Cardiac muscle cell (in vitro differentiated cells and primary cell): ENCODE results near the gene TAC1. TPM values are rescaled to one million over a fixed set of nuclear protein-coding genes. Genes with fewer than 3 reads are reported as not detected.
"Not testable (repeated sequence)": the region's sequence is repeated elsewhere in the genome, so short reads cannot be mapped to it uniquely, and the experiment has no call there.

Source experiments
- DNase-seq, 2 donors: peaks; one replicate each; pipeline versions ENCODE4 v3.0.0 to v3.0.0-alpha.2; 2010 to 2017; ENCODE audit warnings: low read depth in 1 of 2, low spot score in 1 of 2
- H3K27ac ChIP-seq: fragments of 200-600 bp; sonication (generic); 2 replicates; pipeline ENCODE4 v1.5.1; 2016
- H3K27me3 ChIP-seq: fragments of 200-600 bp; sonication (generic); 2 replicates; pipeline ENCODE4 v1.6.0; 2016; ENCODE audit warnings: control low read depth
- H3K36me3 ChIP-seq: fragments of 200-600 bp; sonication (generic); 2 replicates; pipeline ENCODE4 v1.5.1; 2016; ENCODE audit warnings: control low read depth
- H3K4me1 ChIP-seq: fragments of 200-600 bp; sonication (generic); 2 replicates; pipeline ENCODE4 v1.8.1; 2017; ENCODE audit warnings: low read depth, mild to moderate bottlenecking, mixed run types
- H3K4me3 ChIP-seq: fragments of 200-600 bp; sonication (generic); 2 replicates; pipeline ENCODE4 v1.5.1; 2016; ENCODE audit warnings: mild to moderate bottlenecking
- H3K9me3 ChIP-seq: fragments of 200-600 bp; sonication (generic); 2 replicates; pipeline ENCODE4 v1.5.1; 2017; ENCODE audit warnings: low read depth, mild to moderate bottlenecking, control low read depth
- CTCF ChIP-seq: IDR thresholded peaks from 2 replicates; pipeline ENCODE4 v1.5.1; 2012; ENCODE audit warnings: low read depth, mild to moderate bottlenecking, low read length
- polyA plus RNA-seq: library from polyadenylated mRNA; unstranded; fragments of >200 nt; fragmentation: Nextera tagmentation; extraction: Ambion mirVana; gene quantifications from 2 replicates; pipeline ENCODE4 v1.2.1, GENCODE V29; 2016
- total RNA-seq: library from RNA; depleted of rRNA; stranded (reverse); fragments of >200 nt; gene quantifications from 2 replicates; pipeline ENCODE4 v1.2.3, GENCODE V29; 2016

Gene TAC1
- total and polyA plus RNA-seq, 2 experiments from 2014 or later: not detected

- no peaks in the 10 kb centered on the region for H3K27me3 ChIP-seq
- H3K4me1 ChIP-seq: no peaks in the 10 kb centered on the region
- DNase-seq: no peak
- no peaks in the 10 kb centered on the region for H3K36me3 ChIP-seq
- H3K4me3 ChIP-seq: no peak overlapping the region
- no peaks in the 10 kb centered on the region for H3K9me3 ChIP-seq
- no peak overlapping the region for H3K27ac ChIP-seq
- no peak for TF ChIP-seq CTCF
Measured at GRCh38 chr7:97772045-97772901, 40.4 kb downstream of the TAC1 start.

- not testable (repeated sequence) for H3K4me3 ChIP-seq, H3K9me3 ChIP-seq, H3K27me3 ChIP-seq, H3K4me1 ChIP-seq, DNase-seq, H3K27ac ChIP-seq, H3K36me3 ChIP-seq
Measured at GRCh38 chr7:97786398-97786797, 54.5 kb downstream of the TAC1 start.

Other genes with a start within 250 kb of the TAC1 start
- 17.4 and 25.1 TPM in 2 replicates for gene ASNS, start 140.3 kb downstream of the TAC1 start, total RNA-seq
- 21.3 and 24.5 TPM in 2 replicates for gene ASNS, start 140.3 kb downstream of the TAC1 start, polyA plus RNA-seq